ENCODE results near the gene LAMA3.

Gene LAMA3

GRCh38 chr18:23918395-23919032 is 229.3 kb downstream of the LAMA3 start:
- peak; percentile 16 for DNase-seq

GRCh38 chr18:23920054-23920453 is 230.8 kb downstream of the LAMA3 start:
- no peak for DNase-seq

- DNase-seq: no peak
Observed at GRCh38 chr18:23921716-23922285, 232.5 kb downstream of the LAMA3 start.

GRCh38 chr18:23922939-23923338 is 233.7 kb downstream of the LAMA3 start:
- DNase-seq: no peak

GRCh38 chr18:23924813-23925212 is 235.6 kb downstream of the LAMA3 start:
- DNase-seq: no peak

GRCh38 chr18:23926571-23926970 is 237.3 kb downstream of the LAMA3 start:
- DNase-seq: no peak

GRCh38 chr18:23927821-23928746 is 238.8 kb downstream of the LAMA3 start:
- no peak for DNase-seq

GRCh38 chr18:23929362-23929930 is 240.2 kb downstream of the LAMA3 start:
- DNase-seq: no peak

- DNase-seq: no peak
Observed at GRCh38 chr18:23930002-23930401, 240.7 kb downstream of the LAMA3 start.

- DNase-seq: no peak
Observed at GRCh38 chr18:23932385-23933067, 243.3 kb downstream of the LAMA3 start.

GRCh38 chr18:23933407-23933806 is 244.2 kb downstream of the LAMA3 start:
- no peak for DNase-seq

GRCh38 chr18:23934252-23934651 is 245.0 kb downstream of the LAMA3 start:
- no peak for DNase-seq

GRCh38 chr18:23934863-23935262 is 245.6 kb downstream of the LAMA3 start:
- no peak for DNase-seq

- no peak for DNase-seq
Observed at GRCh38 chr18:23935804-23936203, 246.6 kb downstream of the LAMA3 start.

- no peak for DNase-seq
Observed at GRCh38 chr18:23936381-23936958, 247.2 kb downstream of the LAMA3 start.

- DNase-seq: no peak
Observed at GRCh38 chr18:23938043-23938756, 248.9 kb downstream of the LAMA3 start.

GRCh38 chr18:23938901-23939341 is 249.7 kb downstream of the LAMA3 start:
- no peak for DNase-seq

- no peak for DNase-seq
Observed at GRCh38 chr18:23939366-23939765, 250.1 kb downstream of the LAMA3 start.

- DNase-seq: no peak
Observed at GRCh38 chr18:23939896-23940295, 250.6 kb downstream of the LAMA3 start.

GRCh38 chr18:23941791-23942190 is 252.5 kb downstream of the LAMA3 start:
- DNase-seq: no peak

- DNase-seq: no peak
Observed at GRCh38 chr18:23943104-23943503, 253.9 kb downstream of the LAMA3 start.

All from NCI-H2107 (cell line).